HEK293 (cell line): ENCODE measurements around the gene SLC1A1.

ENCODE experiments used
- HOXA7 ChIP-seq: sonication (generic); formaldehyde crosslinking; IDR thresholded peaks from 2 replicates; pipeline ENCODE4 v1.8.1; 2022; ENCODE audit warnings: missing genetic modification reagents, borderline replicate concordance
- TCF7L2 ChIP-seq: IDR thresholded peaks from 2 replicates; pipeline ENCODE4 v1.6.1; 2011; ENCODE audit warnings: low read depth, mild to moderate bottlenecking, inconsistent platforms, low read length, moderate library complexity, borderline replicate concordance
- ZBTB6 ChIP-seq: fragments of 450-650 bp; formaldehyde crosslinking; IDR thresholded peaks from 2 replicates; pipeline ENCODE4 v1.5.1; 2017; ENCODE audit warnings: missing biosample characterization, missing genetic modification characterization
- ZNF274 ChIP-seq, 2 experiments: fragments of 200-500 bp in 1 of 2; fragments of 450-650 bp in 1 of 2; sonication (Bioruptor generic) in 1 of 2; formaldehyde crosslinking in 1 of 2; IDR thresholded peaks; 2 replicates each; pipeline versions ENCODE4 v1.5.1 to v1.6.1; 2014 to 2016; ENCODE audit warnings: borderline replicate concordance in 1 of 2, inconsistent platforms in 1 of 2, low read length in 1 of 2, missing biosample characterization in 1 of 2, missing genetic modification characterization in 1 of 2
- ZNF354C ChIP-seq: fragments of 450-650 bp; formaldehyde crosslinking; IDR thresholded peaks from 2 replicates; pipeline ENCODE4 v1.5.1; 2016; ENCODE audit warnings: missing biosample characterization, missing genetic modification characterization, low read depth, borderline replicate concordance
- ZNF394 ChIP-seq: fragments of 450-650 bp; formaldehyde crosslinking; IDR thresholded peaks from 2 replicates; pipeline ENCODE4 v1.5.1; 2016; ENCODE audit warnings: missing biosample characterization, missing genetic modification characterization, mild to moderate bottlenecking, moderate library complexity, borderline replicate concordance
- ZNF416 ChIP-seq: fragments of 450-650 bp; formaldehyde crosslinking; IDR thresholded peaks from 2 replicates; pipeline ENCODE4 v1.5.1; 2016; ENCODE audit warnings: missing biosample characterization, missing genetic modification characterization
- ZNF776 ChIP-seq: fragments of 450-650 bp; formaldehyde crosslinking; IDR thresholded peaks from 2 replicates; pipeline ENCODE4 v1.5.0; 2017; ENCODE audit warnings: missing biosample characterization, missing genetic modification characterization, borderline replicate concordance
- TF ChIP-seq, protein P1 (sequence below): fragments of 450-650 bp; formaldehyde crosslinking; IDR thresholded peaks from 2 replicates; pipeline ENCODE4 v1.5.1; 2016; ENCODE audit warnings: missing biosample characterization, missing genetic modification characterization
- TF ChIP-seq, protein P2 (sequence below): fragments of 450-650 bp; IDR thresholded peaks from 2 replicates; pipeline ENCODE4 v1.5.1; 2018; ENCODE audit warnings: missing biosample characterization, missing genetic modification characterization

- TF ChIP-seq, protein P1, sequence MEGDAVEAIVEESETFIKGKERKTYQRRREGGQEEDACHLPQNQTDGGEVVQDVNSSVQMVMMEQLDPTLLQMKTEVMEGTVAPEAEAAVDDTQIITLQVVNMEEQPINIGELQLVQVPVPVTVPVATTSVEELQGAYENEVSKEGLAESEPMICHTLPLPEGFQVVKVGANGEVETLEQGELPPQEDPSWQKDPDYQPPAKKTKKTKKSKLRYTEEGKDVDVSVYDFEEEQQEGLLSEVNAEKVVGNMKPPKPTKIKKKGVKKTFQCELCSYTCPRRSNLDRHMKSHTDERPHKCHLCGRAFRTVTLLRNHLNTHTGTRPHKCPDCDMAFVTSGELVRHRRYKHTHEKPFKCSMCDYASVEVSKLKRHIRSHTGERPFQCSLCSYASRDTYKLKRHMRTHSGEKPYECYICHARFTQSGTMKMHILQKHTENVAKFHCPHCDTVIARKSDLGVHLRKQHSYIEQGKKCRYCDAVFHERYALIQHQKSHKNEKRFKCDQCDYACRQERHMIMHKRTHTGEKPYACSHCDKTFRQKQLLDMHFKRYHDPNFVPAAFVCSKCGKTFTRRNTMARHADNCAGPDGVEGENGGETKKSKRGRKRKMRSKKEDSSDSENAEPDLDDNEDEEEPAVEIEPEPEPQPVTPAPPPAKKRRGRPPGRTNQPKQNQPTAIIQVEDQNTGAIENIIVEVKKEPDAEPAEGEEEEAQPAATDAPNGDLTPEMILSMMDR (tag by site-specific recombination): no peak
- TF ChIP-seq ZNF416 (no peak), ZNF776 (tag by site-specific recombination) (no peak), TCF7L2 (no peak), ZNF394 (tag by site-specific recombination) (no peak), HOXA7 (CRISPR knock-in tag) (no peak), ZNF354C (tag by site-specific recombination) (no peak), ZNF274 (IDR thresholded peaks at IDR 0.05; ENCODE audit: low read length) (no peak), ZNF274 (tag by site-specific recombination; IDR thresholded peaks at IDR 0.05; ENCODE audit: borderline replicate concordance) (no peak), ZBTB6 (tag by site-specific recombination) (no peak)
- TF ChIP-seq, protein P2, sequence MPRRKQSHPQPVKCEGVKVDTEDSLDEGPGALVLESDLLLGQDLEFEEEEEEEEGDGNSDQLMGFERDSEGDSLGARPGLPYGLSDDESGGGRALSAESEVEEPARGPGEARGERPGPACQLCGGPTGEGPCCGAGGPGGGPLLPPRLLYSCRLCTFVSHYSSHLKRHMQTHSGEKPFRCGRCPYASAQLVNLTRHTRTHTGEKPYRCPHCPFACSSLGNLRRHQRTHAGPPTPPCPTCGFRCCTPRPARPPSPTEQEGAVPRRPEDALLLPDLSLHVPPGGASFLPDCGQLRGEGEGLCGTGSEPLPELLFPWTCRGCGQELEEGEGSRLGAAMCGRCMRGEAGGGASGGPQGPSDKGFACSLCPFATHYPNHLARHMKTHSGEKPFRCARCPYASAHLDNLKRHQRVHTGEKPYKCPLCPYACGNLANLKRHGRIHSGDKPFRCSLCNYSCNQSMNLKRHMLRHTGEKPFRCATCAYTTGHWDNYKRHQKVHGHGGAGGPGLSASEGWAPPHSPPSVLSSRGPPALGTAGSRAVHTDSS: no peak
Measured at GRCh38 chr9:4558371-4558998, 68.2 kb downstream of the SLC1A1 start.
